VCaP (cell line): Measurements from ENCODE around the gene FAM43A.

ENCODE experiments used
- H3K27ac ChIP-seq: fragments of 450-650 bp; 2 replicates; pipeline ENCODE4 v1.5.1; 2017
- TF ChIP-seq, protein P1 (sequence below): fragments of 450-650 bp; conservative IDR thresholded peaks from 2 replicates; pipeline ENCODE4 v1.5.1; 2017; ENCODE audit warnings: mild to moderate bottlenecking, moderate library complexity

The FAM43A gene

GRCh38 chr3:194686414-194686815 is 732 bp downstream of the FAM43A start:
- TF ChIP-seq, protein P1, sequence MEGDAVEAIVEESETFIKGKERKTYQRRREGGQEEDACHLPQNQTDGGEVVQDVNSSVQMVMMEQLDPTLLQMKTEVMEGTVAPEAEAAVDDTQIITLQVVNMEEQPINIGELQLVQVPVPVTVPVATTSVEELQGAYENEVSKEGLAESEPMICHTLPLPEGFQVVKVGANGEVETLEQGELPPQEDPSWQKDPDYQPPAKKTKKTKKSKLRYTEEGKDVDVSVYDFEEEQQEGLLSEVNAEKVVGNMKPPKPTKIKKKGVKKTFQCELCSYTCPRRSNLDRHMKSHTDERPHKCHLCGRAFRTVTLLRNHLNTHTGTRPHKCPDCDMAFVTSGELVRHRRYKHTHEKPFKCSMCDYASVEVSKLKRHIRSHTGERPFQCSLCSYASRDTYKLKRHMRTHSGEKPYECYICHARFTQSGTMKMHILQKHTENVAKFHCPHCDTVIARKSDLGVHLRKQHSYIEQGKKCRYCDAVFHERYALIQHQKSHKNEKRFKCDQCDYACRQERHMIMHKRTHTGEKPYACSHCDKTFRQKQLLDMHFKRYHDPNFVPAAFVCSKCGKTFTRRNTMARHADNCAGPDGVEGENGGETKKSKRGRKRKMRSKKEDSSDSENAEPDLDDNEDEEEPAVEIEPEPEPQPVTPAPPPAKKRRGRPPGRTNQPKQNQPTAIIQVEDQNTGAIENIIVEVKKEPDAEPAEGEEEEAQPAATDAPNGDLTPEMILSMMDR: no peak
- peak overlapping the region; percentile 78 for H3K27ac ChIP-seq

DNA sequence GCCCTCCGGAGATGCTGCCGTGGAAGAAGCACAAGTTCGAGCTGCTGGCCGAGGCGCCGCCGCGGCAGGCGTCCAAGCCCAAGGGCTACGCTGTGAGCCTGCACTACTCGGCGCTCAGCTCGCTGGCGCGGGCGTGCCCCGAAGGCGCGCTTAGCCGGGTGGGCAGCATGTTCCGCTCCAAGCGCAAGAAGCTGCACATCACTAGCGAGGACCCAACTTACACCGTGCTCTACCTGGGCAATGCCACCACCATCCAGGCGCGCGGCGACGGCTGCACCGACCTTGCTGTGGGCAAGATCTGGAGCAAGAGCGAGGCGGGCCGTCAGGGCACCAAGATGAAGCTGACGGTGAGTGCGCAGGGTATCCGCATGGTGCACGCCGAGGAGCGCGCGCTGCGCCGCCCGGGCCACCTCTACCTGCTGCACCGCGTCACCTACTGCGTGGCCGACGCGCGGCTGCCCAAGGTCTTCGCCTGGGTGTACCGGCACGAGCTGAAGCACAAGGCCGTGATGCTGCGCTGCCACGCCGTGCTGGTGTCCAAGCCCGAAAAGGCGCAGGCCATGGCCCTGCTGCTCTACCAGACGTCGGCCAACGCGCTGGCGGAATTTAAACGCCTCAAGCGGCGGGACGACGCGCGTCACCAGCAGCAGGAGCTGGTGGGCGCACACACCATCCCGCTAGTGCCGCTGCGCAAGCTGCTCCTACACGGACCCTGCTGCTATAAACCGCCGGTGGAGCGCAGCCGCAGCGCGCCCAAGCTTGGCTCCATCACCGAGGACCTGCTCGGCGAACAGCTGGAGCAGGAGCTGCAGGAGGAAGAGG is 1.3 kb downstream of the FAM43A start:
- TF ChIP-seq, protein P1: no peak
- peak overlapping the region; percentile 78 for H3K27ac ChIP-seq

- TF ChIP-seq, protein P1: peak; percentile 57
- H3K27ac ChIP-seq: peak overlapping the region; percentile 78
Observed at GRCh38 chr3:194687638-194688199, 2.0 kb downstream of the FAM43A start.

- TF ChIP-seq, protein P1: no peak
- peak overlapping the region; percentile 78 for H3K27ac ChIP-seq
Observed at GRCh38 chr3:194688200-194688740, 2.6 kb downstream of the FAM43A start.

DNA sequence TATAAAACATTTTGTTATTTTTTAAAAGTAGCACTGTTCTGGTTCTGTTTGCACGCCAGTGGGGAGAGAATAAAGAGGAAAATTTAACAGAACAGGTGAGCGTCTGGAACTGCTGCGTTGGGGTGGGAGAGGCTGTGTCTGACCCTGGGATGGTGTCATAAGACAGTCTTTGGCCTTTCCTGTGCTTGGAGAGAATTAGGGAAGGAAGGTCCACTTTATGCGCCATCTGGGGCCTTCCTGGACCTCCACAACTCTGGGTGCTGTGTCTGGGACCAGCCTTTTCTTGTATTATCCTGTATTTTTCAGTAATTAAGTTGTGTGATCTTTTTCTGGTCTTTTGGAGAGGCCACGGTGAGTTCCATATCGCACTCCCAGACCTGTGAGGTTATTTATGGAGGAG is 3.3 kb downstream of the FAM43A start:
- TF ChIP-seq, protein P1: no peak
- H3K27ac ChIP-seq: peak overlapping the region; percentile 78

DNA sequence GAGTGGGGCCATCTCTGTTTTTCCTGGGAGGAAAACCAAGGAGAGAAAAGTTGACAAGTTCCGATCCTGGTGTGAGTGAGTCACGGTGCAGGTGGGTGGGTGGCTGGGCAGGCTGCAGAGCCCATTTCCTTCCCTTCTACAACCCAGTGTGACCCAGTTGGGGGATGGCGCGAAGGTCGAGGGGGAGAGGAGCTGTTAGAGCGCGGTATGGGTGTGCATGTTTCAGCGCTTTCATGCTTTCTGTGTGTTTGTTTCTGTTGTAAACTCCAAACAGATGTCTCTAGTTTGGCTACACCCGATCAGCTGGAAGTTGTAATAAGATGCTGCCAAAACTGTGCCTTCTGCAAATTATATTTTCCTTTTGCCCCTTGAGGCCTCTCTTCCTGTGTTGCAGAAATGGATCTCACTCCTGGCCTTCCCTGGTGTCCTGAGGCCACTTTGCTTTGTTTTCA is 3.8 kb downstream of the FAM43A start:
- TF ChIP-seq, protein P1: no peak
- peak overlapping the region; percentile 78; the same call in 1 of the 2 replicates for H3K27ac ChIP-seq
